GM19372 (cell line): ENCODE measurements around the gene CILP.

Experiments used
- ATAC-seq: cut with Tn5 transposase; IDR thresholded peaks from one replicate; pipeline ENCODE4 v1.9.1; 2021; ENCODE audit warnings: mild to moderate bottlenecking, low read depth, moderate library complexity; ENCODE audit not compliant: unreplicated experiment

The CILP gene

GRCh38 chr15:65223996-65224395 lies 12.7 kb upstream of the CILP start:
- no peak for ATAC-seq

- ATAC-seq, result no peak
These were observed 11.6 kb upstream of the CILP start for GRCh38 chr15:65222891-65223290.

GRCh38 chr15:65221697-65222096 lies 10.4 kb upstream of the CILP start:
- ATAC-seq, result no peak

GRCh38 chr15:65219137-65219536 lies 7.9 kb upstream of the CILP start:
- ATAC-seq, result no peak

- no peak for ATAC-seq
These were observed 6.5 kb upstream of the CILP start for GRCh38 chr15:65217526-65218482.

GRCh38 chr15:65215496-65215895 lies 4.2 kb upstream of the CILP start:
- ATAC-seq, result no peak

- no peak for ATAC-seq
These were observed 2.7 kb upstream of the CILP start for GRCh38 chr15:65214010-65214409.

- ATAC-seq, result no peak
These were observed 2.0 kb upstream of the CILP start for GRCh38 chr15:65213241-65213640.

GRCh38 chr15:65212097-65212496 lies 824 bp upstream of the CILP start:
- no peak for ATAC-seq

- ATAC-seq, result no peak
These were observed 259 bp upstream of the CILP start for GRCh38 chr15:65211482-65211982.

- no peak for ATAC-seq
These were observed 1.3 kb downstream of the CILP start for GRCh38 chr15:65209701-65210643.

GRCh38 chr15:65208647-65209046 lies 2.6 kb downstream of the CILP start:
- ATAC-seq, result no peak

GRCh38 chr15:65207280-65207840 lies 3.9 kb downstream of the CILP start:
- no peak for ATAC-seq

- no peak for ATAC-seq
These were observed 4.5 kb downstream of the CILP start for GRCh38 chr15:65206750-65207149.

GRCh38 chr15:65204931-65205660 lies 6.2 kb downstream of the CILP start:
- ATAC-seq, result no peak

- ATAC-seq, result no peak
These were observed 6.9 kb downstream of the CILP start for GRCh38 chr15:65204236-65204930.

- ATAC-seq, result no peak
These were observed 9.4 kb downstream of the CILP start for GRCh38 chr15:65201918-65202317.

GRCh38 chr15:65198571-65198970 lies 12.7 kb downstream of the CILP start:
- no peak for ATAC-seq

- no peak for ATAC-seq
These were observed 14.0 kb downstream of the CILP start for GRCh38 chr15:65197337-65197645.
